ENCODE measurements around the gene DHRS3. TPM values are rescaled to one million over a fixed set of nuclear protein-coding genes. Genes with fewer than 3 reads are reported as not detected.

The DHRS3 gene
- total and polyA plus RNA-seq, 2 of the 13 experiments (the other 11 are each of a cell fraction or from before 2014, with no cell fraction given) = 48.5 to 90.5 TPM

DNA sequence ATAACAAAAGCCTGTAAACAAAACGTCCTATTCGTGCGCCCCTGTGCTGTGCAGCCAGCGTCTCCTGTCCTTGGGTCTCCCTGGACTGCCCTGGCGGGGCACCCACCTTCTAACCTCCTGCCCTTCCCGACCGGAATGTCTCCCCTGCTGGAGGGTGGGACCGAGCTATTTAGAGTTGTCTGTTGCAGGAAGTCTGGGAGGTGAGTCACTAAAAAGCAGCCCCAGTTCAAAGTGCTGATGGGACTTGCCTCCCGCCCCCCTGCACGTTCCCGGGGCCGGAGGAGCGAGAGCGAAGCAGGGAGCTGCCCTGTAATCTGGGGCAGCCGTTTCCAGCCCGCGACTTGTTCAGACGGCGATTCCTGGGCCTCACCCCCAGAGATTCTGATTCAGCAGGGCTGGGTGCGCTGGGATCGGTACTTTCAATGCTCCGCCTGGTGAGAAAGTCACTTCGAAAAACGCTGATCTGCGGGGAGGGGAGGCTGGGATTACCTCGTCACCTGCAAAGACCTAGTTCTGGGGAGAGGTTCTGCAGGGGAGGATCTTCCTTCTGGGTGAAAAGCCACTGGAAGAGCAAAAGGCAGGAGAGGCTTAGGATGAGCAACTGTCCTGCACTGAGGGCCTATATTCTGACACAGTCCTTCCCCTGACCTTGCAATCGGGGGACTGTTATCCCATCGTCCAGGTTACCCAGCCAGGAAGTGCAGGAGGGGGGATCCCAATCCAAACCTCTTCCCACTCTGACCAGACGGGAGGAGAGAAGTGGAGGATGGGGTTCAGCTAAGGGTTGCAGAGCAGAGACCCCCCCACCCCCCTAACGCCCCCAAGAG, 1.2 kb upstream of the DHRS3 start (continued):
- TF ChIP-seq, protein P1, sequence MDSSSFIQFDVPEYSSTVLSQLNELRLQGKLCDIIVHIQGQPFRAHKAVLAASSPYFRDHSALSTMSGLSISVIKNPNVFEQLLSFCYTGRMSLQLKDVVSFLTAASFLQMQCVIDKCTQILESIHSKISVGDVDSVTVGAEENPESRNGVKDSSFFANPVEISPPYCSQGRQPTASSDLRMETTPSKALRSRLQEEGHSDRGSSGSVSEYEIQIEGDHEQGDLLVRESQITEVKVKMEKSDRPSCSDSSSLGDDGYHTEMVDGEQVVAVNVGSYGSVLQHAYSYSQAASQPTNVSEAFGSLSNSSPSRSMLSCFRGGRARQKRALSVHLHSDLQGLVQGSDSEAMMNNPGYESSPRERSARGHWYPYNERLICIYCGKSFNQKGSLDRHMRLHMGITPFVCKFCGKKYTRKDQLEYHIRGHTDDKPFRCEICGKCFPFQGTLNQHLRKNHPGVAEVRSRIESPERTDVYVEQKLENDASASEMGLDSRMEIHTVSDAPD (CRISPR knock-in tag; IDR thresholded peaks at IDR 0.05) = no peak
- peak; percentile 78 for TF ChIP-seq ZNF263 (CRISPR knock-in tag; IDR thresholded peaks at IDR 0.05)
- TF ChIP-seq ZNF564 (CRISPR knock-in tag; IDR thresholded peaks at IDR 0.05) = peak; percentile 100
- TF ChIP-seq, protein P2, sequence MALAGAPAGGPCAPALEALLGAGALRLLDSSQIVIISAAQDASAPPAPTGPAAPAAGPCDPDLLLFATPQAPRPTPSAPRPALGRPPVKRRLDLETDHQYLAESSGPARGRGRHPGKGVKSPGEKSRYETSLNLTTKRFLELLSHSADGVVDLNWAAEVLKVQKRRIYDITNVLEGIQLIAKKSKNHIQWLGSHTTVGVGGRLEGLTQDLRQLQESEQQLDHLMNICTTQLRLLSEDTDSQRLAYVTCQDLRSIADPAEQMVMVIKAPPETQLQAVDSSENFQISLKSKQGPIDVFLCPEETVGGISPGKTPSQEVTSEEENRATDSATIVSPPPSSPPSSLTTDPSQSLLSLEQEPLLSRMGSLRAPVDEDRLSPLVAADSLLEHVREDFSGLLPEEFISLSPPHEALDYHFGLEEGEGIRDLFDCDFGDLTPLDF (CRISPR knock-in tag; IDR thresholded peaks at IDR 0.05) = no peak
- 0 out of 2 replicates have a peak, but pooled peaks have one; percentile 44 for TF ChIP-seq KMT2A (CRISPR knock-in tag; IDR thresholded peaks at IDR 0.05)
- TF ChIP-seq ZSCAN21 (CRISPR knock-in tag; IDR thresholded peaks at IDR 0.05; ENCODE audit: borderline replicate concordance) = peak; percentile 50; the same call in 1 of the 2 replicates
- TF ChIP-seq ARNTL (CRISPR knock-in tag; IDR thresholded peaks at IDR 0.05) = 0 out of 2 replicates have a peak, but pooled peaks have one; percentile 21
- peak; percentile 44; the same call in 1 of the 2 replicates for TF ChIP-seq ZNF460 (CRISPR knock-in tag; IDR thresholded peaks at IDR 0.05; ENCODE audit: borderline replicate concordance)
- no peak for TF ChIP-seq ZNF468 (CRISPR knock-in tag; IDR thresholded peaks at IDR 0.05)
- peak; percentile 95 for TF ChIP-seq FOSL1 (CRISPR knock-in tag; IDR thresholded peaks at IDR 0.05; ENCODE audit: borderline replicate concordance)
- peak; percentile 4 for TF ChIP-seq RBM22 (optimal IDR thresholded peaks at IDR 0.05; ENCODE audit: low read length)
- TF ChIP-seq, protein P3, sequence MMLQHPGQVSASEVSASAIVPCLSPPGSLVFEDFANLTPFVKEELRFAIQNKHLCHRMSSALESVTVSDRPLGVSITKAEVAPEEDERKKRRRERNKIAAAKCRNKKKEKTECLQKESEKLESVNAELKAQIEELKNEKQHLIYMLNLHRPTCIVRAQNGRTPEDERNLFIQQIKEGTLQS (CRISPR knock-in tag; IDR thresholded peaks at IDR 0.05) = peak; percentile 94
- TF ChIP-seq, protein P4, sequence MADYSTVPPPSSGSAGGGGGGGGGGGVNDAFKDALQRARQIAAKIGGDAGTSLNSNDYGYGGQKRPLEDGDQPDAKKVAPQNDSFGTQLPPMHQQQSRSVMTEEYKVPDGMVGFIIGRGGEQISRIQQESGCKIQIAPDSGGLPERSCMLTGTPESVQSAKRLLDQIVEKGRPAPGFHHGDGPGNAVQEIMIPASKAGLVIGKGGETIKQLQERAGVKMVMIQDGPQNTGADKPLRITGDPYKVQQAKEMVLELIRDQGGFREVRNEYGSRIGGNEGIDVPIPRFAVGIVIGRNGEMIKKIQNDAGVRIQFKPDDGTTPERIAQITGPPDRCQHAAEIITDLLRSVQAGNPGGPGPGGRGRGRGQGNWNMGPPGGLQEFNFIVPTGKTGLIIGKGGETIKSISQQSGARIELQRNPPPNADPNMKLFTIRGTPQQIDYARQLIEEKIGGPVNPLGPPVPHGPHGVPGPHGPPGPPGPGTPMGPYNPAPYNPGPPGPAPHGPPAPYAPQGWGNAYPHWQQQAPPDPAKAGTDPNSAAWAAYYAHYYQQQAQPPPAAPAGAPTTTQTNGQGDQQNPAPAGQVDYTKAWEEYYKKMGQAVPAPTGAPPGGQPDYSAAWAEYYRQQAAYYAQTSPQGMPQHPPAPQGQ (CRISPR knock-in tag; IDR thresholded peaks at IDR 0.05; ENCODE audit: borderline replicate concordance) = no peak
- TF ChIP-seq, protein P5, sequence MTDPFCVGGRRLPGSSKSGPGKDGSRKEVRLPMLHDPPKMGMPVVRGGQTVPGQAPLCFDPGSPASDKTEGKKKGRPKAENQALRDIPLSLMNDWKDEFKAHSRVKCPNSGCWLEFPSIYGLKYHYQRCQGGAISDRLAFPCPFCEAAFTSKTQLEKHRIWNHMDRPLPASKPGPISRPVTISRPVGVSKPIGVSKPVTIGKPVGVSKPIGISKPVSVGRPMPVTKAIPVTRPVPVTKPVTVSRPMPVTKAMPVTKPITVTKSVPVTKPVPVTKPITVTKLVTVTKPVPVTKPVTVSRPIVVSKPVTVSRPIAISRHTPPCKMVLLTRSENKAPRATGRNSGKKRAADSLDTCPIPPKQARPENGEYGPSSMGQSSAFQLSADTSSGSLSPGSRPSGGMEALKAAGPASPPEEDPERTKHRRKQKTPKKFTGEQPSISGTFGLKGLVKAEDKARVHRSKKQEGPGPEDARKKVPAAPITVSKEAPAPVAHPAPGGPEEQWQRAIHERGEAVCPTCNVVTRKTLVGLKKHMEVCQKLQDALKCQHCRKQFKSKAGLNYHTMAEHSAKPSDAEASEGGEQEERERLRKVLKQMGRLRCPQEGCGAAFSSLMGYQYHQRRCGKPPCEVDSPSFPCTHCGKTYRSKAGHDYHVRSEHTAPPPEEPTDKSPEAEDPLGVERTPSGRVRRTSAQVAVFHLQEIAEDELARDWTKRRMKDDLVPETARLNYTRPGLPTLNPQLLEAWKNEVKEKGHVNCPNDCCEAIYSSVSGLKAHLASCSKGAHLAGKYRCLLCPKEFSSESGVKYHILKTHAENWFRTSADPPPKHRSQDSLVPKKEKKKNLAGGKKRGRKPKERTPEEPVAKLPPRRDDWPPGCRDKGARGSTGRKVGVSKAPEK (CRISPR knock-in tag; IDR thresholded peaks at IDR 0.05; ENCODE audit: borderline replicate concordance) = peak; percentile 56; the same call in 1 of the 2 replicates
- TF ChIP-seq JUNB (CRISPR knock-in tag; IDR thresholded peaks at IDR 0.05; ENCODE audit: borderline replicate concordance) = peak; percentile 96
- TF ChIP-seq, protein P6, sequence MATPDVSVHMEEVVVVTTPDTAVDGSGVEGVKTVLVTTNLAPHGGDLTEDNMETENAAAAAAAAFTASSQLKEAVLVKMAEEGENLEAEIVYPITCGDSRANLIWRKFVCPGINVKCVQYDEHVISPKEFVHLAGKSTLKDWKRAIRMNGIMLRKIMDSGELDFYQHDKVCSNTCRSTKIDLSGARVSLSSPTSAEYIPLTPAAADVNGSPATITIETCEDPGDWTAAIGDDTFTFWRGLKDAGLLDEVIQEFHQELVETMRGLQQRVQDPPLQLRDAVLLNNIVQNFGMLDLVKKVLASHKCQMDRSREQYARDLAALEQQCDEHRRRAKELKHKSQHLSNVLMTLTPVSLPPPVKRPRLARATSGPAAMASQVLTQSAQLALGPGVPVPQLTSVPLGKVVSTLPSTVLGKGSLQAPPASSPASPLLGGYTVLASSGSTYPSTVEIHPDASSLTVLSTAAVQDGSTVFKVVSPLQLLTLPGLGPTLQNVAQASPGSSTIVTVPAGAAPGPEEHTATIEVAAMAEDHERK (CRISPR knock-in tag; IDR thresholded peaks at IDR 0.05; ENCODE audit: low read depth) = no peak
- TF ChIP-seq RFXANK (CRISPR knock-in tag; IDR thresholded peaks at IDR 0.05) = 0 out of 2 replicates have a peak, but pooled peaks have one; percentile 74
- TF ChIP-seq NFE2L2 (IDR thresholded peaks at IDR 0.05; ENCODE audit: low read length) = no peak
